ENCODE measurements around the gene RIPOR2. TPM values are rescaled to one million over a fixed set of nuclear protein-coding genes. Genes with fewer than 3 reads are reported as not detected.
"Not testable (repeated sequence)": the region's sequence is repeated elsewhere in the genome, so short reads cannot be mapped to it uniquely, and the experiment has no call there.

Gene RIPOR2
- total RNA-seq, 1 donor from 2014 or later: 3.6 TPM

DNA sequence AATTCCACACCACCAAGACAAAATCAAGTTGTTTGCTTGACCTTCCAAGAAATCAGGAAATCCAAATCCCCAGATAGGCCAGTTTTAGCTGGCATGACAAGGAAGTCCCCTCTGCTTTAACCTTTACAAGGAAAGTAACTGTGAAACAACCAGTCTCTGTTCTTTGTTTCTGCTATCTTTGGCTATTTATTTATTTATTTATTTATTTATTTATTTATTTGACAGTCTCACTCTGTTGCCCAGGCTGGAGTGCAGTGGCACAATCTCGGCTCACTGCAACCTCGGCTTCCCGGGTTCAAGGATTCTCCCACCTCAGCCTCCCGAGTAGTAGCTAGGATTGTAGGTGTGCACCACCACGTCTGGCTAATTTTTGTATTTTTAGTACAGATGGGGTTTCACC lies 175.6 kb downstream of the RIPOR2 start:
- intact Hi-C loops (cut with micrococcal nuclease): no loop called here
- DNase-seq (no peak), ATAC-seq (no peak)

DNA sequence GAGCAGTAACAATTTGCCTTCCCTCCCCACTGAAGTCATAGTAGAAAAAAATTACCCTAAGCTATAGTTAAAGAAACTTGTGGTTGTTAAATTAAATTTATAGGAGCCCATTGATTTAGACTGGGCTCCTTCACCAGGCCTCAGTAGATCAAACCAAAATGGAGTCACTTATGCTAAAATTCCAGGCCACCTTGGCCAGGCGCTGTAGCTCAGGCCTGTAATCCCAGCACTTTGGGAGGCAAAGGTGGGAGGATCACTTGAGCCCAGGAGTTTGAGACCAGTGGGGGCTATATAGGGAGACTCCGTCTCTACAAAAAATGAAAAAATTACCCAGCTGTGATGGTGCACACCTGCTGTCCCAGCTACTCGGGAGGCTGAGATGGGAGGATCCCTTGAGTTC lies 176.0 kb downstream of the RIPOR2 start:
- no peak for ATAC-seq
- intact Hi-C loops (cut with micrococcal nuclease): no loop called here
- DNase-seq: no peak

DNA sequence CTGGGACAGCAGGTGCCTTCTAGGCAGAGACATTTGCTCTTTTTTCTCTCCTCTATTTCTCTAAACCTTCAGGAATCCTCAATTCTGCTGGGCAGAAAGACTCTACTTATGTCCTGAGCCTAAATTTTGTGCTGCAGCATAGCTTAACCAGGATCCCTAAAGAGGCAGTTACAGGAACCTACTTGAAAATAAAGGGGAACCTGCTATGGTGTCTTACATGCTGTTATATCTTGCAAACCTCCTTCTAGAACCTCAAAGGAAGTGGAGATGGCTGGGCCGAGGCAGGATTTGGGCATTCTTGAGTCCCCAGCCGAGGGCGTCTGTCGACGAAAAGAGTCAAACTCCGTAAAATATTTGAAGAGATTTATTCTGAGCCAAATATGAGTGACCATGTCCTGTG lies 178.1 kb downstream of the RIPOR2 start:
- DNase-seq: no peak
- no peak for ATAC-seq
- intact Hi-C loops (cut with micrococcal nuclease): no loop called here

DNA sequence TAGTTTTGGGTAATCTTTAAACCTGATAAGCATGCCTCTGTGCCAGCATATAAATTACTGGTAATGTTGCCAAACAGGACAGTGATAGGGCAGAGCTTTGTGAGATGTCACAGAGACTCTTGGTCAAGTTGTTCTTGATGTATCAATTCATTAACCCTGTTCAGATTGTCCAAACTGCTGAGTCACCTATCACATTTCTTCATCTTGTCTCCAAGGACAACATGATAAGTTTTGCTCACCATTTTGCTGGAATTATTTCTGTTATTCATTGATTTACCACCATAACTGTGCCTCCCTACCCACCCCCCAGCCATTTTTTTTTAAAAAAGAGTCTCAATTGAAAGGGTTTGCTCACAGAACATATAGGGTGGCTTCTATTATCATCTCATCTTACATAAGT lies 180.5 kb downstream of the RIPOR2 start:
- ATAC-seq (no peak), DNase-seq (no peak)

DNA sequence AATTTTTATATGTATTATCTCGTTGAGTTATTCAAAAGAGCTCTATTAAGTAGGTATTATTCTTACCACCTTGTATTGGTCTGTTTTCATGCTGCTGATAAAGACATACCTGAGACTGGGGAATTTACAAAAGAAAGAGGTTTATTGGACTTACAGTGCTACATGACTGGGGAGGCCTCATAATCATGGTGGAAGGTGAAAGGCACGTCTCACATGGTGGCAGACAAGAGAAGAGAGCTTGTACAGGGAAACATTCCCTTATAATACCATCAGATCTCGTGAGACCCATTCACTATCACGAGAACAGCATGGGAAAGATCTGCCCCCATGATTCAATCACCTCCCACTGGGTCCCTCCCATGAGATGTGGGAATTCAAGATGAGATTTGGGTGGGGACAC lies 181.4 kb downstream of the RIPOR2 start:
- intact Hi-C loops (cut with micrococcal nuclease); ATAC-seq; DNase-seq: not testable (repeated sequence)

More for the DNA sequence above, 180.5 kb downstream of the RIPOR2 start:
- intact Hi-C loops (cut with micrococcal nuclease): no loop called here

Other genes starting within 250 kb of the RIPOR2 start
- gene C6orf62, start 216.8 kb downstream of the RIPOR2 start, total RNA-seq: 41.4 TPM
- gene GMNN, start 161.0 kb downstream of the RIPOR2 start, total RNA-seq: 8.3 TPM
- not detected for gene ARMH2, start 137.0 kb downstream of the RIPOR2 start, total RNA-seq